CD4-positive, alpha-beta T cell (primary cell): ENCODE measurements around the gene MYCN. TPM values are rescaled to one million over a fixed set of nuclear protein-coding genes. Genes with fewer than 3 reads are reported as not detected.

Source experiments
- ATAC-seq: fragments of 200-7000 bp; cut with Tn5 transposase; one replicate; pipeline ENCODE4 v1.10.0; 2022; ENCODE audit warnings: mild to moderate bottlenecking; ENCODE audit not compliant: poor library complexity
- CTCF ChIA-PET: fragments of 350-600 bp; sonication (Branson Sonifier 250); formaldehyde crosslinking; loops from one replicate; lab custom pipeline; 2021; ENCODE audit warnings: antibody characterized with exemption, inconsistent platforms; lab: Charles Lee
- POLR2A ChIA-PET: fragments of 350-600 bp; sonication (Branson Sonifier 250); formaldehyde crosslinking; loops from one replicate; lab custom pipeline; 2021; ENCODE audit warnings: antibody characterized with exemption, inconsistent platforms; lab: Charles Lee
- DNase-seq, 14 experiments: peaks; one replicate each; pipeline ENCODE4 v3.0.0-alpha.2; 2013 to 2020; ENCODE audit warnings: mixed read lengths in 2 of 14
- H3K27ac ChIP-seq, 2 donors: one replicate each; pipeline versions ENCODE4 v1.5.1 to v1.7.0; 2013; ENCODE audit warnings: low read length in 2 of 2, low read depth in 1 of 2, mild to moderate bottlenecking in 1 of 2
- H3K27me3 ChIP-seq, 2 experiments: 1 replicate in 1 of 2; 2 replicates in 1 of 2; pipeline versions ENCODE4 v1.6.1 to v1.7.0; 2013; ENCODE audit warnings: low read length in 2 of 2, control low read depth in 1 of 2, mild to moderate bottlenecking in 1 of 2, moderate library complexity in 1 of 2; ENCODE audit not compliant: insufficient read depth in 2 of 2, control insufficient read depth in 1 of 2
- H3K36me3 ChIP-seq: one replicate; pipeline ENCODE4 v1.6.1; 2013; ENCODE audit warnings: low read length, control low read depth; ENCODE audit not compliant: insufficient read depth
- H3K4me1 ChIP-seq: one replicate; pipeline ENCODE4 v1.6.1; 2013; ENCODE audit warnings: low read length, control low read depth; ENCODE audit not compliant: insufficient read depth
- H3K4me3 ChIP-seq: one replicate; pipeline ENCODE4 v1.5.1; 2013; ENCODE audit warnings: mild to moderate bottlenecking, low read length, moderate library complexity
- H3K9me3 ChIP-seq, 2 experiments: 1 replicate in 1 of 2; 2 replicates in 1 of 2; pipeline versions ENCODE4 v1.6.1 to v1.7.0; 2013; ENCODE audit warnings: low read length in 2 of 2, mild to moderate bottlenecking in 2 of 2, control low read depth in 1 of 2, moderate library complexity in 1 of 2; ENCODE audit not compliant: control insufficient read depth in 1 of 2, insufficient read depth in 1 of 2
- H3K27ac Mint-ChIP-seq: one replicate; pipeline ENCODE4 v1.8.0; 2020; ENCODE audit warnings: mixed read lengths
- H3K27me3 Mint-ChIP-seq: one replicate; pipeline ENCODE4 v1.8.0; 2021; ENCODE audit warnings: mixed read lengths
- H3K36me3 Mint-ChIP-seq: one replicate; pipeline ENCODE4 v1.8.0; 2021; ENCODE audit warnings: low read depth, mixed read lengths
- H3K4me1 Mint-ChIP-seq: one replicate; pipeline ENCODE4 v1.8.0; 2021; ENCODE audit warnings: low read depth, mixed read lengths
- H3K4me3 Mint-ChIP-seq: one replicate; pipeline ENCODE4 v1.8.0; 2020; ENCODE audit warnings: mild to moderate bottlenecking, mixed read lengths
- H3K9me3 Mint-ChIP-seq: one replicate; pipeline ENCODE4 v1.8.0; 2020; ENCODE audit warnings: mixed read lengths
- intact Hi-C, 2 experiments: fragments of 100-400 bp; cut with DNase I in 1 of 2; cut with micrococcal nuclease in 1 of 2; formaldehyde crosslinking; loops; one replicate each; pipeline versions ENCODE4 v1.15.1 to v1.9.0; 2023 to 2025; cut with DNase I, micrococcal nuclease
- total RNA-seq, 174 experiments: library from RNA in 2 of 174; stranded (reverse) in 2 of 174; gene quantifications; one replicate each; pipeline ENCODE4 v1.2.3 and lab custom pipeline; 2021 to 2026
- TF ChIP-seq, protein P1 (sequence below): fragments of 200-600 bp; IDR thresholded peaks from one replicate; pipeline ENCODE4 v1.8.0; 2022; ENCODE audit warnings: antibody characterized with exemption, mild to moderate bottlenecking

MYCN gene
- total RNA-seq, 2 experiments from 2014 or later = 0.19 TPM; not detected in 1

DNA sequence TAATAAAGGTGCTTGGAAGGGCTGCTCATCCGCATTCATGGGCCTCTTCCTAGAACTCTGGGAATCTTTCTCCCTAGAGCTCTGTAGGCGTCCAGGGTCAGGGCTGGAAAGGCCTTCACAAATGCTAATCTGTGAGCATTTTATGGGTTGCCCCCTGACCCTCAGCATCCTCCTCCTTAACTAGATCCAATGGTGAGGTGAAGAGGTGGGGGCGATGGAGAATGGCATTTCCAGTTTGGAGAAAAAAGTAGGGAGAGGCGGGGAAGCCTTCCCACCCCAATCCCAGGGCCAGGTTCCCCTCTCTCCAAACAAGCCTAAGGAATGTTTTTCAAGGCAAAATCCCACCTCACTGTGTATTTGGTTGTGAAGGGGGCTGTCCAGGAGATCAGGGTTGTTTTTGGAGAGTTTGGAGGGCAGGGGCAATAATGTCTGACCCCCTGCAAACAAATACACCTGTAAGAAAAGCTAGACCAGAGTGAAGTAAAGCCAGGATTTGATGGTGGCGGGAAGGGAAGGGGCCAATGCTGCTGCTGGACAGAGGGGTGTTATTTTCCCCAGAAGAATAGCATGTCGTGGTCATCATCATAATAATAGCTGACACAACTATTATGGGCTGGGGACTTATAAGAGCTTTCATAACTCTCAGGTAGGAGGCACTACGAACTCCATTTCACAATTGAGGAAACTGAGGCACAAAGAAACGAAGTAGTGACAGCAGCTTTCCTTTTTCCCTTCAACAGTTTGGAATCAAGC lies 1.4 kb upstream of the MYCN start:
- no peaks in the 10 kb centered on the region for H3K36me3 Mint-ChIP-seq
- H3K9me3 Mint-ChIP-seq = no peaks in the 10 kb centered on the region
- Histone ChIP-seq H3K9me3 (peaks cover 0 to 15% of the 10 kb centered on the region in 2 experiments), H3K27me3 (peaks cover 38 to 52% of the 10 kb centered on the region in 2 experiments), H3K36me3 (no peaks in the 10 kb centered on the region), H3K4me3 (no peak overlapping the region), H3K4me1 (peaks cover 41% of the 10 kb centered on the region), H3K27ac (no peak overlapping the region)
- CTCF ChIA-PET = interaction anchor here (0.5 to 1.2 kb wide), 2 partner anchors 9 to 670 kb away, joined by 3 to 4 read pairs; no protein-coding TSS in a partner anchor
- TF ChIP-seq, protein P1, sequence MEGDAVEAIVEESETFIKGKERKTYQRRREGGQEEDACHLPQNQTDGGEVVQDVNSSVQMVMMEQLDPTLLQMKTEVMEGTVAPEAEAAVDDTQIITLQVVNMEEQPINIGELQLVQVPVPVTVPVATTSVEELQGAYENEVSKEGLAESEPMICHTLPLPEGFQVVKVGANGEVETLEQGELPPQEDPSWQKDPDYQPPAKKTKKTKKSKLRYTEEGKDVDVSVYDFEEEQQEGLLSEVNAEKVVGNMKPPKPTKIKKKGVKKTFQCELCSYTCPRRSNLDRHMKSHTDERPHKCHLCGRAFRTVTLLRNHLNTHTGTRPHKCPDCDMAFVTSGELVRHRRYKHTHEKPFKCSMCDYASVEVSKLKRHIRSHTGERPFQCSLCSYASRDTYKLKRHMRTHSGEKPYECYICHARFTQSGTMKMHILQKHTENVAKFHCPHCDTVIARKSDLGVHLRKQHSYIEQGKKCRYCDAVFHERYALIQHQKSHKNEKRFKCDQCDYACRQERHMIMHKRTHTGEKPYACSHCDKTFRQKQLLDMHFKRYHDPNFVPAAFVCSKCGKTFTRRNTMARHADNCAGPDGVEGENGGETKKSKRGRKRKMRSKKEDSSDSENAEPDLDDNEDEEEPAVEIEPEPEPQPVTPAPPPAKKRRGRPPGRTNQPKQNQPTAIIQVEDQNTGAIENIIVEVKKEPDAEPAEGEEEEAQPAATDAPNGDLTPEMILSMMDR = no peak
- POLR2A ChIA-PET = interaction anchor here (1.5 to 2.0 kb wide), 2 partner anchors 27 to 203 kb away, joined by 4 to 6 read pairs; no protein-coding TSS in a partner anchor
- H3K27ac Mint-ChIP-seq = no peak overlapping the region
- peak overlapping the region; percentile 12 for H3K4me3 Mint-ChIP-seq
- peaks cover 66% of the 10 kb centered on the region for H3K27me3 Mint-ChIP-seq
- peaks cover 30% of the 10 kb centered on the region for H3K4me1 Mint-ChIP-seq
- intact Hi-C loops = loop anchor here in 1 of 2 experiments (2.0 to 10.0 kb wide), 3 partner anchors 276 to 670 kb away; no protein-coding TSS in a partner anchor
- DNase-seq (no peak), ATAC-seq (no peak)

DNA sequence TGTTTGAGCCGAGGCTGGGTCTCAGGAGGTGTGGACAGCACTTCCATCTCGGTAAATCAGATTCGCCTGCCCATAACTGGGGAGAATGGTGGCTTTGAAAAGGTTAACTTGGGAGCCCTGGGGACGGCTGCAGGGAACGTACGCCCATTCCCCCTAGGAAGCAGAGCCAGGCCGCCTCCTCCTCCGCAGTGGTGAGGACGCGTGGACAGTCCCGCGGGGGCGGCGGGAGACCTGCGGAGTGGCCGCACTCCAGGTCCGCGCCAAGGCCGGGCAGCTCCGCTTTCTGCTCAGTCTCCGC lies 845 bp upstream of the MYCN start:
- H3K36me3 Mint-ChIP-seq = no peaks in the 10 kb centered on the region
- H3K27ac Mint-ChIP-seq = no peak overlapping the region
- Histone ChIP-seq H3K36me3 (no peaks in the 10 kb centered on the region), H3K27ac (no peak overlapping the region), H3K9me3 (peaks cover 0 to 15% of the 10 kb centered on the region in 2 experiments), H3K4me3 (peak overlapping the region; percentile 43), H3K4me1 (peaks cover 41% of the 10 kb centered on the region), H3K27me3 (peaks cover 39 to 52% of the 10 kb centered on the region in 2 experiments)
- CTCF ChIA-PET = interaction anchor here (0.5 to 1.2 kb wide), 2 partner anchors 9 to 669 kb away, joined by 3 to 4 read pairs; no protein-coding TSS in a partner anchor
- intact Hi-C loops = loop anchor here in 1 of 2 experiments (2.0 to 10.0 kb wide), 3 partner anchors 275 to 669 kb away; no protein-coding TSS in a partner anchor
- no peaks in the 10 kb centered on the region for H3K9me3 Mint-ChIP-seq
- POLR2A ChIA-PET = interaction anchor here (0.7 to 2.0 kb wide), 3 partner anchors 26 to 203 kb away, joined by 3 to 6 read pairs (median 4); no protein-coding TSS in a partner anchor
- ATAC-seq (no peak), DNase-seq (peak in 4 of 14 experiments; percentile 12 to 59 (median 38))
- peak overlapping the region; percentile 80 for H3K4me3 Mint-ChIP-seq
- H3K27me3 Mint-ChIP-seq = peaks cover 62% of the 10 kb centered on the region
- TF ChIP-seq, protein P1 = no peak
- H3K4me1 Mint-ChIP-seq = peaks cover 35% of the 10 kb centered on the region

DNA sequence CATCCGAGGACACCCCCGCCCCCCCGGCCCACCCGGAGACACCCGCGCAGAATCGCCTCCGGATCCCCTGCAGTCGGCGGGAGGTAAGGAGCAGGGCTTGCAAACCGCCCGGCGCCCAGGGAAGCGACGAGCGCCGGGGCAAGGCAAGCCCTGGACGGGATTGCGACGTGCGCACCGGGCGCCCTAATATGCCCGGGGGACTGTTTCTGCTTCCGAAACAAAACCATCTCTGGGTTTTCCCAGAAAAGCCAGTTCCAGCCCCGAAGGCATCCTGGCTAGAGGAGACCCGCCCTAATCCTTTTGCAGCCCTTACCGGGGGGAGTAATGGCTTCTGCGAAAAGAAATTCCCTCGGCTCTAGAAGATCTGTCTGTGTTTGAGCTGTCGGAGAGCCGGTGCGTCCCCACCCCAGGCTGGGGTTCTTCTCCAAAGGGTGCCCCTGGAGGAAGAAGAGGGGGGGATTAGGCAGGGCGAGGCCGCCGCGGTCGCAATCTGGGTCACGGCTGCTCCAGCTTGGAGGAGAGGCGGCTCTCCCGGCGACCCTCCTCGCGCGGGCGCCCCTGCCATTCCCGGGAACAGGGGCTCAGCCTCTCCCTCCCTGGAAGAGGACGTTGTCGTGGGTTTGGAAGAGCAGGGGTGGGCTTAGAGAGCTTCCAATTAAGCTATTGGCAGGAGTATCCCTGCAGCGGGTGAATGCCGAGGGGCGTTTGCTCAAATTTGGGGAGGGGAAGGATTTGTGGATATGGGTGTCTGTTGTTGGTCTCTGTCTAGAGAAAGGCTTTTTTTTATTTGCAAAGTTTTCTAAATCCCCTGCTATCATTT lies 521 bp downstream of the MYCN start:
- POLR2A ChIA-PET = interaction anchor here (2.0 to 2.2 kb wide), 2 partner anchors 25 kb away, joined by 6 to 18 read pairs; no protein-coding TSS in a partner anchor
- ATAC-seq = no peak

More for the DNA sequence above, 521 bp downstream of the MYCN start:
- Mint-ChIP-seq H3K27me3 (peaks cover 56% of the 10 kb centered on the region), H3K4me1 (peaks cover 36% of the 10 kb centered on the region), H3K27ac (no peak overlapping the region), H3K4me3 (peak overlapping the region; percentile 87), H3K9me3 (no peaks in the 10 kb centered on the region), H3K36me3 (no peaks in the 10 kb centered on the region)
- H3K27me3 ChIP-seq = peaks cover 39 to 52% of the 10 kb centered on the region in 2 experiments
- TF ChIP-seq, protein P1 = no peak
- CTCF ChIA-PET = no interaction called here
- H3K36me3 ChIP-seq = no peaks in the 10 kb centered on the region
- peak overlapping the region; percentile 43 for H3K4me3 ChIP-seq
- H3K4me1 ChIP-seq = peaks cover 41% of the 10 kb centered on the region
- intact Hi-C loops = loop anchor here (5.0 to 10.0 kb wide), 3 partner anchors 146 to 816 kb away; no protein-coding TSS in a partner anchor
- no peak overlapping the region for H3K27ac ChIP-seq
- H3K9me3 ChIP-seq = peaks cover 0 to 15% of the 10 kb centered on the region in 2 experiments
- no peak for DNase-seq
